HepG2 (cell line): ENCODE results near the gene PIK3CB. TPM values are rescaled to one million over a fixed set of nuclear protein-coding genes. Genes with fewer than 3 reads are reported as not detected.

ENCODE experiments used
- HOXA5 ChIP-seq: sonication (generic); formaldehyde crosslinking; IDR thresholded peaks from 2 replicates; pipeline ENCODE4 v1.4.0; 2020; ENCODE audit warnings: missing genetic modification reagents
- HOXA9 ChIP-seq: sonication (generic); formaldehyde crosslinking; IDR thresholded peaks from 2 replicates; pipeline ENCODE4 v1.8.1; 2022; ENCODE audit warnings: missing genetic modification reagents, mild to moderate bottlenecking, moderate library complexity, borderline replicate concordance
- XBP1 ChIP-seq: sonication (generic); formaldehyde crosslinking; IDR thresholded peaks from 2 replicates; pipeline ENCODE4 v1.5.0; 2020; ENCODE audit warnings: missing genetic modification reagents
- ZBTB3 ChIP-seq: sonication (generic); formaldehyde crosslinking; IDR thresholded peaks from 2 replicates; pipeline ENCODE4 v1.4.0; 2020; ENCODE audit warnings: low read depth, mild to moderate bottlenecking, moderate library complexity, missing genetic modification reagents, borderline replicate concordance
- ZHX2 ChIP-seq, 2 experiments: sonication (generic) in 1 of 2; formaldehyde crosslinking in 1 of 2; IDR thresholded peaks; 2 replicates each; pipeline versions ENCODE4 v1.6.1 to v1.9.0; 2014 to 2022; ENCODE audit warnings: antibody characterized with exemption in 1 of 2, borderline replicate concordance in 1 of 2, inconsistent platforms in 1 of 2, low read depth in 1 of 2, missing genetic modification reagents in 1 of 2
- ZMYM3 ChIP-seq: sonication (generic); formaldehyde crosslinking; IDR thresholded peaks from 2 replicates; pipeline ENCODE4 v1.5.1; 2020; ENCODE audit warnings: mild to moderate bottlenecking, missing genetic modification reagents
- ZNF326 ChIP-seq: sonication (generic); formaldehyde crosslinking; IDR thresholded peaks from 2 replicates; pipeline ENCODE4 v1.4.0; 2020; ENCODE audit warnings: missing genetic modification reagents, borderline replicate concordance
- ZNF546 ChIP-seq: sonication (generic); formaldehyde crosslinking; conservative IDR thresholded peaks from 2 replicates; pipeline ENCODE4 v1.8.1; 2023; ENCODE audit warnings: mild to moderate bottlenecking, missing genetic modification reagents
- ZNF563 ChIP-seq: sonication (generic); formaldehyde crosslinking; IDR thresholded peaks from 2 replicates; pipeline ENCODE4 v1.8.0; 2022; ENCODE audit warnings: mild to moderate bottlenecking, moderate library complexity, missing genetic modification reagents
- ZSCAN29 ChIP-seq: sonication (generic); formaldehyde crosslinking; conservative IDR thresholded peaks from 2 replicates; pipeline ENCODE4 v1.4.0; 2020; ENCODE audit warnings: mild to moderate bottlenecking, missing genetic modification reagents
- polyA plus RNA-seq, 8 experiments: library from polyadenylated mRNA; depleted of rRNA in 3 of 8; stranded (reverse) in 7 of 8; unstranded in 1 of 8; fragments of >200 nt; fragmentation: Illumina TruSeq in 4 of 8; extraction: Trizol in 4 of 8; gene quantifications; 2 replicates each; pipeline versions ENCODE4 v1.2.1 to v1.2.3, GENCODE V29; 2011 to 2016; ENCODE audit warnings: low read depth in 4 of 8, missing spikeins in 1 of 8, mixed read lengths in 1 of 8; ENCODE audit not compliant: insufficient read depth in 1 of 8
- total RNA-seq, 5 experiments: library from RNA; depleted of rRNA; stranded (reverse); fragments of >200 nt; fragmentation: Illumina TruSeq; extraction: Trizol; gene quantifications; 2 replicates each; pipeline ENCODE4 v1.2.3, GENCODE V29; 2016; ENCODE audit warnings: low read depth in 1 of 5
- TF ChIP-seq, protein P1 (sequence below): sonication (generic); formaldehyde crosslinking; IDR thresholded peaks from 2 replicates; pipeline ENCODE4 v1.4.0; 2020; ENCODE audit warnings: missing genetic modification reagents
- TF ChIP-seq, protein P2 (sequence below): sonication (generic); formaldehyde crosslinking; IDR thresholded peaks from 2 replicates; pipeline ENCODE4 v1.4.0; 2020; ENCODE audit warnings: missing genetic modification reagents, borderline replicate concordance

Gene PIK3CB
- total and polyA plus RNA-seq, 2 of the 13 experiments (the other 11 are each of a cell fraction or from before 2014, with no cell fraction given) = 6.6 to 18.7 TPM

- TF ChIP-seq, protein P1, sequence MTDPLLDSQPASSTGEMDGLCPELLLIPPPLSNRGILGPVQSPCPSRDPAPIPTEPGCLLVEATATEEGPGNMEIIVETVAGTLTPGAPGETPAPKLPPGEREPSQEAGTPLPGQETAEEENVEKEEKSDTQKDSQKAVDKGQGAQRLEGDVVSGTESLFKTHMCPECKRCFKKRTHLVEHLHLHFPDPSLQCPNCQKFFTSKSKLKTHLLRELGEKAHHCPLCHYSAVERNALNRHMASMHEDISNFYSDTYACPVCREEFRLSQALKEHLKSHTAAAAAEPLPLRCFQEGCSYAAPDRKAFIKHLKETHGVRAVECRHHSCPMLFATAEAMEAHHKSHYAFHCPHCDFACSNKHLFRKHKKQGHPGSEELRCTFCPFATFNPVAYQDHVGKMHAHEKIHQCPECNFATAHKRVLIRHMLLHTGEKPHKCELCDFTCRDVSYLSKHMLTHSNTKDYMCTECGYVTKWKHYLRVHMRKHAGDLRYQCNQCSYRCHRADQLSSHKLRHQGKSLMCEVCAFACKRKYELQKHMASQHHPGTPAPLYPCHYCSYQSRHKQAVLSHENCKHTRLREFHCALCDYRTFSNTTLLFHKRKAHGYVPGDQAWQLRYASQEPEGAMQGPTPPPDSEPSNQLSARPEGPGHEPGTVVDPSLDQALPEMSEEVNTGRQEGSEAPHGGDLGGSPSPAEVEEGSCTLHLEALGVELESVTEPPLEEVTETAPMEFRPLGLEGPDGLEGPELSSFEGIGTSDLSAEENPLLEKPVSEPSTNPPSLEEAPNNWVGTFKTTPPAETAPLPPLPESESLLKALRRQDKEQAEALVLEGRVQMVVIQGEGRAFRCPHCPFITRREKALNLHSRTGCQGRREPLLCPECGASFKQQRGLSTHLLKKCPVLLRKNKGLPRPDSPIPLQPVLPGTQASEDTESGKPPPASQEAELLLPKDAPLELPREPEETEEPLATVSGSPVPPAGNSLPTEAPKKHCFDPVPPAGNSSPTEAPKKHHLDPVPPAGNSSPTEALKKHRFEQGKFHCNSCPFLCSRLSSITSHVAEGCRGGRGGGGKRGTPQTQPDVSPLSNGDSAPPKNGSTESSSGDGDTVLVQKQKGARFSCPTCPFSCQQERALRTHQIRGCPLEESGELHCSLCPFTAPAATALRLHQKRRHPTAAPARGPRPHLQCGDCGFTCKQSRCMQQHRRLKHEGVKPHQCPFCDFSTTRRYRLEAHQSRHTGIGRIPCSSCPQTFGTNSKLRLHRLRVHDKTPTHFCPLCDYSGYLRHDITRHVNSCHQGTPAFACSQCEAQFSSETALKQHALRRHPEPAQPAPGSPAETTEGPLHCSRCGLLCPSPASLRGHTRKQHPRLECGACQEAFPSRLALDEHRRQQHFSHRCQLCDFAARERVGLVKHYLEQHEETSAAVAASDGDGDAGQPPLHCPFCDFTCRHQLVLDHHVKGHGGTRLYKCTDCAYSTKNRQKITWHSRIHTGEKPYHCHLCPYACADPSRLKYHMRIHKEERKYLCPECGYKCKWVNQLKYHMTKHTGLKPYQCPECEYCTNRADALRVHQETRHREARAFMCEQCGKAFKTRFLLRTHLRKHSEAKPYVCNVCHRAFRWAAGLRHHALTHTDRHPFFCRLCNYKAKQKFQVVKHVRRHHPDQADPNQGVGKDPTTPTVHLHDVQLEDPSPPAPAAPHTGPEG (CRISPR knock-in tag) = no peak
- TF ChIP-seq HOXA9 (CRISPR knock-in tag) (no peak), ZMYM3 (CRISPR knock-in tag) (peak; percentile 11; the same call in 1 of the 2 replicates), HOXA5 (CRISPR knock-in tag) (no peak), XBP1 (CRISPR knock-in tag) (no peak), ZHX2 (IDR thresholded peaks at IDR 0.05; ENCODE audit: low read depth) (no peak), ZHX2 (CRISPR knock-in tag; IDR thresholded peaks at IDR 0.05; ENCODE audit: borderline replicate concordance) (no peak), ZSCAN29 (CRISPR knock-in tag) (peak; percentile 100), ZNF563 (CRISPR knock-in tag) (no peak), ZNF326 (no peak), ZNF546 (CRISPR knock-in tag) (no peak), ZBTB3 (CRISPR knock-in tag) (no peak)
- TF ChIP-seq, protein P2, sequence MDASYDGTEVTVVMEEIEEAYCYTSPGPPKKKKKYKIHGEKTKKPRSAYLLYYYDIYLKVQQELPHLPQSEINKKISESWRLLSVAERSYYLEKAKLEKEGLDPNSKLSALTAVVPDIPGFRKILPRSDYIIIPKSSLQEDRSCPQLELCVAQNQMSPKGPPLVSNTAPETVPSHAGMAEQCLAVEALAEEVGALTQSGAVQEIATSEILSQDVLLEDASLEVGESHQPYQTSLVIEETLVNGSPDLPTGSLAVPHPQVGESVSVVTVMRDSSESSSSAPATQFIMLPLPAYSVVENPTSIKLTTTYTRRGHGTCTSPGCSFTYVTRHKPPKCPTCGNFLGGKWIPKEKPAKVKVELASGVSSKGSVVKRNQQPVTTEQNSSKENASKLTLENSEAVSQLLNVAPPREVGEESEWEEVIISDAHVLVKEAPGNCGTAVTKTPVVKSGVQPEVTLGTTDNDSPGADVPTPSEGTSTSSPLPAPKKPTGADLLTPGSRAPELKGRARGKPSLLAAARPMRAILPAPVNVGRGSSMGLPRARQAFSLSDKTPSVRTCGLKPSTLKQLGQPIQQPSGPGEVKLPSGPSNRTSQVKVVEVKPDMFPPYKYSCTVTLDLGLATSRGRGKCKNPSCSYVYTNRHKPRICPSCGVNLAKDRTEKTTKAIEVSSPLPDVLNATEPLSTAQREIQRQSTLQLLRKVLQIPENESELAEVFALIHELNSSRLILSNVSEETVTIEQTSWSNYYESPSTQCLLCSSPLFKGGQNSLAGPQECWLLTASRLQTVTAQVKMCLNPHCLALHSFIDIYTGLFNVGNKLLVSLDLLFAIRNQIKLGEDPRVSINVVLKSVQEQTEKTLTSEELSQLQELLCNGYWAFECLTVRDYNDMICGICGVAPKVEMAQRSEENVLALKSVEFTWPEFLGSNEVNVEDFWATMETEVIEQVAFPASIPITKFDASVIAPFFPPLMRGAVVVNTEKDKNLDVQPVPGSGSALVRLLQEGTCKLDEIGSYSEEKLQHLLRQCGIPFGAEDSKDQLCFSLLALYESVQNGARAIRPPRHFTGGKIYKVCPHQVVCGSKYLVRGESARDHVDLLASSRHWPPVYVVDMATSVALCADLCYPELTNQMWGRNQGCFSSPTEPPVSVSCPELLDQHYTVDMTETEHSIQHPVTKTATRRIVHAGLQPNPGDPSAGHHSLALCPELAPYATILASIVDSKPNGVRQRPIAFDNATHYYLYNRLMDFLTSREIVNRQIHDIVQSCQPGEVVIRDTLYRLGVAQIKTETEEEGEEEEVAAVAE (CRISPR knock-in tag) = no peak
Measured at GRCh38 chr3:138833899-138834595, 681 bp downstream of the PIK3CB start (continued).
